ENCODE measurements around the gene OSM.
A peak's percentile ranks its signal among the peaks of the same experiment; 100 is the strongest.

The OSM gene

DNA sequence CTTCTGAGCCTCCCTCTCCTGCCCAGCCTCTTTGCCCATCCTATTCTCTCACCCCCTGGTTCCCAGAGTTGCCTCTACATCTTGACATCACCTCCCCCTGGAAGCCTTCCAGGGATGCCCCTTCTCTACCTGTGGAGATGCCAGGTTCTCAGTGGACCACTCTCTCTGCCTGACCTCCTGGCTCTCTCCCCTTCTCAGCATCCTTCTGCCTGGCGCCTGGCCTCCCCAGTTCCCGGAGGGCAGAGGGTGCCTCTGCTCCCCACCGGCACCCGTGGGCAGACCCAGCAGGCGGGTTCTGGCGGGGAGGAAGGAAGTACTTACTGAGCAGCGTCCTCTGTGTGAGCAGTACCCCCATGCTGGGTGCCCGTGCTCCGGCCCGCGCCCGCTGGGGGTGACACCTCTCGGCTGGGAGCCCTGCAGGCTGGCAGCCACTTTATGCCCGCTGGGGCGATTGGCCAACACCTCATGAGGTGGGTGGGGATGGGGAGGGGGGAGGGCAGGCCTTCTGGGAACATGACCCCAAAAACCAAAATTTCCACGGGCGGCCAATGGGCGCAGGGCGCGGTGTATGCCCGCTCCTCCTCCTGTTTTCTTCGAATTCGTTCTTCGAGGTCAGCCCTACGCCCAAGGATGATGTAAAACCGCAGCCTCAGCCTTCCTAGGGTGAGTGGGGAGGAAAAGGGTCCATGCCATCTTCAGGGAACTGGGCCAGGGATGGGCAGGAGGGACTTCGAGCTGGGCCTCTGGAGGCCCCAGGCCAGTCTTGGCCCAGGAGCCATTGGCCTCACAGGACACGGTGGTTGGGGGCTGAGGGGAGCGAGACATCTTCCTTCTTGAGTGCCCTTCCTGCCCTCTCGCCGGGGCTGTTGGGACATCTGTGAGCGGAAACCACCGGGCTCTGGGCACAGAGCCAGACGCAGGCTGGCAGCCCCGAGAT, at the start of gene OSM:
Gene OSM (minus strand): TSS at position 407 of the 937 bp plus-strand sequence. CDS start 52 bp downstream, at position 355.
- DNase-seq (ENCODE audit: low read depth) = peak; percentile 65

DNA sequence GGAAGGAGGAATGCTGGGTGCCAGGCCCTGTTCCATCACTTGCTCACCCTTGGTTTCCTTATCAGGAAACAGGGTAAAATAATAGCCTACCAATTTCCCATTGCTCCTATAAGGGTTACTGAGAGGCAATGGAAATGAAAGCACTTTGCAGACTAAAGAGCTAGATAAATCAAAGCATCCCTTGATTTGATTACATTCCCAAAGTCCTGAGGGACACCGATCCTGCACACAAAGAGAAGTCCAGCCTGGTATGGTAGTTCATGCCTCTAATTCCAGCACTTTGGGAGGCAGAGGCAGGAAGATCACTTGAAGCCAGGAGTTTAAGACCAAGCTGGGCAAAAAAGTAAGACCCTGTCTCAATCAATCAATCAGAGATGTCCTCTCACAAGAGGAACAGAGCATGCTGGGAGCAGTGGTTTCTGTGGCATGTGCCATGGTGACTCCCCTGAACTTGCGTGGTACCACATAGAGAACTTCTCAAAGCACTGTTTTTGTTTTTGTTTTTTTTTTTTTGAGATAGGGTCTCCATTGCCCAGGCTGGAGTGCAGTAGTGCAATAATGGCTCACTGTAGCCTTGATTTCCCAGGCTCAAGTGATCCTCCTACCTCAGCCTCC, 49.4 kb upstream of the OSM start:
- DNase-seq (ENCODE audit: low read depth) = no peak

DNA sequence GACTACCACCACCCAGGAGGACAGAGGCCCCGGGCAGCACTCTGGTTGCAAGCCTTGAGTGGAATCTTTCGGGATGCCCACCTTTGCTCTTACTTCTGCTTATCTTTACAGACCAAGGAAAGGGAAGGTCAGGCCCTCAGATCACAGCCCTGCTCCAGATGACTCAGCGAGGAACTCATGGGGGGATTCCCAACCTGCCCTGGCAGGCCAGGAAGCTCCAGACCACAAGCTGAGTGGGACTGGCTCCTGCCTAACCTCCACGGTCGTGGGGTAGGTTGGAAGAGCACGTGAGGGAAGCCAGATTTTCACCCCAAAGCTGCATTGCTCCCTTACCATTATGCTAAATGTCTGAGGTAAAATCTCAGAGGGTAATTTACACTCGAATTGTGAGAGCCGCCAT, 48.3 kb upstream of the OSM start:
- no peak for DNase-seq (ENCODE audit: low read depth)

DNA sequence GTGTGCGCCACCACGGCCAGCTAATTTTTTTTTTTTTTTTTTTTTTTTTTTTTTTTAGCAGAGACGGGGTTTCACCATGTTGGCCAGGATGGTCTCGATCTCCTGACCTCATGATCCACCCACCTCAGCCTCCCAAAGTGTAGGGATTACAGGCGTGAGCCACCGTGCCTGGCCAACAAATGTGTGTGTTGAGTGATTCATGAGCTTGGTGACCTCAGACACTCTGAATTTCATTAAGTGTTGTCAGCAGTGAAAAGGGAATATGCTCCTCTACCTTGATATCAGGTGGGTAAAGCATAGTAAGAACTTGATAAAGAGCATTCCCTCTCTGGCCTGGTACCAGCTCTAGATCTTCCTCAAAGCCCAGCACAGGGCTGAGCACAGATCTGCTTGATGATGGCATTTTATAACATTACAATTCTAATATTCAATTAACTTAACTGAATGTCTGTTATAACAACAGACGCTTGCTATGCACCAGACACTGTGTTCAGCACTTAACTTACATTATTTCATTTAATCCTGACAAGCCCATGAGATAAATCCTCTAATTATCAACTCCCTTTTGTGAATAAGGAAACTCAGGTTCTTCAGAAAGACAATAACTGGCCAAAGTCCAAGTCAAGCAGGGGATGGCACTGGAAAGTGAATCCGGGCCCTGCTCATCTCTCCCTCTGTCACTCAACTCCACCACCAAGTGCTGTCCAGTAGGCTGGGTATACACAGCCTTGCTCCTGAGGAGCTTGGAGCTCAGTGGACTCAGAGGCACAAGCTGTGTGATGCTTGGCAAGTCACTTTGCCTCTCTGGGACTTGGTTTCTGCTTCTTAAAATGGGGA, 47.1 kb upstream of the OSM start:
- no peak for DNase-seq (ENCODE audit: low read depth)

DNA sequence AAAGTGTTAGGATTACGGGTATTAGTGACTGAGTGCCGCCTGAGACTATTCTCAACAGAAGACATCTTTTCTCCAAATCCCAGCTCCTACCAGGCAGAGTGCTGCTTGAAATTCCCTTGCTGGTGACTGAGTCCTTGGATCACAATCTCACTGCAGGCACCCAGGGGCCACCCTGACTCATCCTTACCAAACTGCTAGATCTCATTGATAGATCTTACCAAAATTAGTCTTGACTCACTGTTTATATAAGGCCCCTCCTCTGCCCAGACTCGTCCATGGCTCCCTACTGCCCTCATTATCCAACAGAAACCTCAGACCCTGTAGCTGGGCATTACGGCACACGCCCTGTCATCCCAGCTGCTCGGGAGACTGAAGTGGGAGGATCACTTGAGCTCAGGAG, 45.4 kb upstream of the OSM start:
- DNase-seq (ENCODE audit: low read depth) = no peak

- no peak for DNase-seq (ENCODE audit: low read depth)
Measured at GRCh38 chr22:30310881-30311771, 44.5 kb upstream of the OSM start.

DNA sequence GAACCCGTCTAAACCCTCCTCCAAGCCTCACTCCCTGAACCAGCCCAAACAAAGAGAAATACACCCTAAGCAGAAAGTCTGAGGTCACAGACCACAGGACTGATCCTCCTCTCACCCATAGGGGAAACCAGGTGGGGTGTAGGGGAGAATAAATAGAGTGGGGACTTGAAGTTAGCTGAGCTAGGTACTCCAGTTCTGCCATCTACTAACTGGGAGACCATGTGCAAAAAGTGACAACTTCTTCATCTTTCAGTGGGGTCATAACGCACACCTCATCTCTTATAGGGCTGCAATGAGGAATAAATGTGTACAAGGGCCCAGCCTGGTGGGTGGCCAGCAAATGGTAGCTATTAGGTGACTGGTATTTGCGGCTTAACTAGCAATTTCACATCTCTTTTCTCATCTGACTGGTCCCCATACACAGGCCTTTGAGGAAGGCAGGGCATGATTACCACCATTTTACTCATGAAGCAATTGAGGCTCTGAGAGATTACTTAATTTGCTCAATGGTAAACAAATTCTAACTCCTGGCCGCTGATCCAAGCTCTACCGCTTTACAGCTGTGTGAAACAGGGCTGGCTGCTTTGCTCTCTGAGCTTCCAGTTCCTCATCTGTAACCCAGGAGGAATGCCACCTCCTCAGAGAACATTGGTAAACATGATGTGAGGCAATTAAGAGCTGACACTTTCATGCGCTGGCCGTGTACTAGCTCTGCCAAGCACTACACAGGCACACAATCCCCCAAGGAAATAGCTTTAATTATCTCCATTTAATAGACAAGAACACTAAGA, 43.5 kb upstream of the OSM start:
- no peak for DNase-seq (ENCODE audit: low read depth)

GRCh38 chr22:30308518-30309230, 42.0 kb upstream of the OSM start:
- DNase-seq (ENCODE audit: low read depth) = no peak

- no peak for DNase-seq (ENCODE audit: low read depth)
Measured at GRCh38 chr22:30308093-30308492, 41.4 kb upstream of the OSM start.

GRCh38 chr22:30307041-30307574, 40.5 kb upstream of the OSM start:
- no peak for DNase-seq (ENCODE audit: low read depth)

DNA sequence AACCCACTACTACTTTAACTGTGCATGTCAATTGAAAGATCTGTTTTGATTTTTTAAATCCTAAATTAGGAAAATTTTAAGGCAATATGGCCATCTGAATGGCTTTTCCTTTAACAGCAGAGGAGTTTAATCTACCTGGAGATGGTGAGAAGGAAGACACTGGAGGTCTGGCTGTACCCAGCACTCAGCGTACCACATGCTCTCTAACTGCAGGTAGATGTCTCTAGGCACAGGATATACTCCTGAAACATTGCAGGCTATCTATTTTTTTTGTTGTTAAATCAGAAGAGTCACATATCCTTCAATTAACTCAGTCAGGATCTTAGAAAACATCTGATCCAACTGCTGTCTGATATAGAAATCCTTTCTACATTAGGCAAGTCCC, 40.0 kb upstream of the OSM start:
- DNase-seq (ENCODE audit: low read depth) = no peak

DNA sequence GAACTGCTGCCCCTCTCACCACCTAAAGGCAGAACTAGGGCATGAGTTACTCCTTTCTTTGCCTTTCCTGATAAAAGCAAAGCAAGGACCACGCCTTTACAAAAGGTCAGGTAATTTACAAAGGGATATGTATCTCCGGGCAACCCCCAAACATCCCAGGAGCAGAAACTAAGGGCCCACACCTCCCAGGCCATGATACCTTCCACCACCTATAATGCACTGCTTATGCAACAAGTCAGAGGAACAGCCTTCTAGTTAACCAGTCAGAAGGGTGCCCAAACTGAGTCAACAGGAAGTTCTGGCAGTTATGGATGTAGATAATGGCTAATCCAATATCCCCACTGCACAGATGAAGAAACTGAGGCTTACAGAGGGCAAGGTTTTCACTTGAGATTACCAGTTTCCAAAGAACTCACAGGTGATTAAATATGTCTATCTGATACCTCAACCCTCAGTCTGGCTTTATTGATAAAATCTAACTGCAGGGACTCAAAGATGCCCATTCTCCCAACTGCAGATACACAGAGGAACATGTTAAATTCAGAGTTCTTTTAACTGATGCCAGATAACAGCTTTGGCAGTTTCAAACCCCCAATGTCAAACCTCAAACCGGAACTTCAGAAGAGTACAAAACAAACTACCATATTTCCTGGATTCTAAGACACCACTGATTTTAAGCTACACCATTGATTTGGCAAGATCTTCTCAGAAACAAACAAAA, 39.4 kb upstream of the OSM start:
- no peak for DNase-seq (ENCODE audit: low read depth)

DNA sequence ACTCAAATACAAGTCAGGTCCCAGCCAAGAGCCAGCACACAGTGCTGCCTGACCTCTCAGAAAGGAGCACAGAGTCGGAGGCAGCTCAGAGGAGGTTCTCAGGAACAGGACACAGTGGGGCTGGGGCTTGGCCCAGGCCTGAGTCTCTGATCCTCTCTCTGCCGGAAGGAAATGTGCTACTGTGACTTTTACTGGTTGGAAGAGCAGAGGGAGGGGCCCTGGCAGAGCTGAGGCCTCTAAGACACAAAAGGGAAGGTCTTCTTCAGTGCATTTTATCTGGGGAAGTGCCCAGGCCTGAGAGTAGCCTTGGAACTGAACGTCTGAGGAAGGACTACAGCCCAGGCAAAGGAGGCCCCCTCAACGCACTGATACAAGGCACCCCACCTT, 38.9 kb upstream of the OSM start:
- DNase-seq (ENCODE audit: low read depth) = no peak

GRCh38 chr22:30304495-30305244, 38.0 kb upstream of the OSM start:
- DNase-seq (ENCODE audit: low read depth) = no peak

DNA sequence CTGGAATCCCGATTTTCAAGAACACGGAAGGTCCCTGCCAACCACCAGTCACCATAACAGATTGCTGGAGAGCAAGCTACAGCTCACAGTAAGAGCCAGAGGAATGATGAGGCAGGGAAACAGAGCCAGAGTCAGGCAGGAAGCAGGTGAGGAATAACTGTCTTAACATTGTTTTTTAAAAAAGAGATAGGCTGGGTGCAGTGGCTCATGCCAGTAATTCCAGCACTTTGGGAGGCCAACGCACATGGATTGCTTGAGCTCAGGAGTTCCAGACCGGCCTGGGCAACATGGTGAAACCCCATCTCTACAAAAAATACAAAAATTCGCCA, 36.1 kb upstream of the OSM start:
- DNase-seq (ENCODE audit: low read depth) = no peak

GRCh38 chr22:30301995-30302809, 35.6 kb upstream of the OSM start:
- DNase-seq (ENCODE audit: low read depth) = no peak

- DNase-seq (ENCODE audit: low read depth) = no peak
Measured at GRCh38 chr22:30299322-30299721, 32.7 kb upstream of the OSM start.

All from stimulated activated CD8-positive, alpha-beta memory T cell treated with anti-CD3 and anti-CD28 coated beads, Interleukin-4, amount 100 ng/mL, for 24 hours (primary cell).